ENCODE measurements around the gene FLACC1.
"Not testable (repeated sequence)": the region's sequence is repeated elsewhere in the genome, so short reads cannot be mapped to it uniquely, and the experiment has no call there.

DNA sequence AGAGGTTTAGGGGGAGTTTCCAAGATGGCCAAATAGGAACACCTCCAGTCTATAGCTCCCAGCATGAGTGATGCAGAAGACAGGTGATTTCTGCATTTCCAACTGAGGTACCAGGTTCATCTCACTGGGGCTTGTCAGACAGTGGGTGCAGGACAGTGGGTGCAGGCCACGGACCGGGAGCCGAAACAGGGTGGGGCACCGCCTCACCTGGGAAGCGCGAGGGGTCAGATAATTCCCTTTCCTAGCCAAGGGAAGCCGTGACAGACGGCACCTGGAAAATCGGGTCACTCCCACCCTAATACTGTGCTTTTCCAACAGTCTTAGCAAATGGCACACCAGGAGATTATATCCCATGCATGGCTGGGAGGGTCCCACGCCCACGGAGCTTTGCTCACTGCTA, 57.2 kb downstream of the FLACC1 start:
- not testable (repeated sequence) for TF ChIP-seq POLR2A (IDR thresholded peaks at IDR 0.05; ENCODE audit: low read depth, low read length); POLR2AphosphoS5 (IDR thresholded peaks at IDR 0.05; ENCODE audit: low read depth, low read length); TAF1 (IDR thresholded peaks at IDR 0.05; ENCODE audit: borderline replicate concordance, low read depth, low read length)
